ENCODE measurements around the gene TMEM232.
A peak's percentile ranks its signal among the peaks of the same experiment; 100 is the strongest.

- peak; percentile 42 to 51 (median 46) for TF ChIP-seq CTCF (IDR thresholded peaks at IDR 0.05)
- TF ChIP-seq POLR2A (IDR thresholded peaks at IDR 0.05), result no peak
Observed at GRCh38 chr5:110757118-110757729, 30.8 kb upstream of the TMEM232 start.
